HG03135 (cell line): ENCODE measurements around the gene SNX32.
"Not testable (repeated sequence)": the region's sequence is repeated elsewhere in the genome, so short reads cannot be mapped to it uniquely, and the experiment has no call there.

Source experiments
- ATAC-seq: cut with Tn5 transposase; IDR thresholded peaks from one replicate; pipeline ENCODE4 v1.9.1; 2021; ENCODE audit warnings: mild to moderate bottlenecking, moderate library complexity; ENCODE audit not compliant: unreplicated experiment

The SNX32 gene

DNA sequence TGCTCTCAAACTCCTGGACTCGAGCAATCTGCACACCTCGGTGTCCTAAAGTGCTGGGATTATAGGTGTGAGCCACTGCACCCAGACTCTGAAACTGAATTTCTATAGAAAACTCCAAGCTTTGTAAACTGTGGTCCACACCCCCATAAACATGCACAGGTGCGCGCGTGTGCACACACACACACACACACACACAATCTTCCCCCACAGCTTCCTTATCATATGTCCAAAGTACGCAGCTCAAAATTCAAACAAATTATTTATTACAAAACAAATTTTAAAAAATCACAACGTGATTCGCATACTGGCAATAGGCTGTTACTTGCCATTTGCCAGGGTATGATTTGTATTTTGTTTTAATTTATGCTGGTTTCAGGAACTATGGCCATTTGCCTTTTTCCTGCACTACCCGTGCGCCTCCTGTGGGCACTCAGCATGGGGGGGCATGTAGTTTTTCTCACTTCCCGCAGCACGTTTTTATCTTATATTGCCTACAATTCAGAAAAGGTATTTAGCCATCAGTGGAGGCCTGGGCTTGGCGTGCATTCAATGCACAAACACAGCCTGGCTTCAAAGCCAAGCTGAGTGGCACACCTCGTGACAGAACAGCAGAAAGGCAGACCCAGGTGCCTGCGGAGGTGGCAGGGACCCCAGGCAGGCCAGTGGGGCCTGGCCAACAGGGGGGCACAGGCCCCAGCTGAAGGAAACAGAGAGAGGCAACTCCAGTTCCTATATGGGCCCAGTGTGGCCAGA, 10.8 kb upstream of the SNX32 start:
- no peak for ATAC-seq

DNA sequence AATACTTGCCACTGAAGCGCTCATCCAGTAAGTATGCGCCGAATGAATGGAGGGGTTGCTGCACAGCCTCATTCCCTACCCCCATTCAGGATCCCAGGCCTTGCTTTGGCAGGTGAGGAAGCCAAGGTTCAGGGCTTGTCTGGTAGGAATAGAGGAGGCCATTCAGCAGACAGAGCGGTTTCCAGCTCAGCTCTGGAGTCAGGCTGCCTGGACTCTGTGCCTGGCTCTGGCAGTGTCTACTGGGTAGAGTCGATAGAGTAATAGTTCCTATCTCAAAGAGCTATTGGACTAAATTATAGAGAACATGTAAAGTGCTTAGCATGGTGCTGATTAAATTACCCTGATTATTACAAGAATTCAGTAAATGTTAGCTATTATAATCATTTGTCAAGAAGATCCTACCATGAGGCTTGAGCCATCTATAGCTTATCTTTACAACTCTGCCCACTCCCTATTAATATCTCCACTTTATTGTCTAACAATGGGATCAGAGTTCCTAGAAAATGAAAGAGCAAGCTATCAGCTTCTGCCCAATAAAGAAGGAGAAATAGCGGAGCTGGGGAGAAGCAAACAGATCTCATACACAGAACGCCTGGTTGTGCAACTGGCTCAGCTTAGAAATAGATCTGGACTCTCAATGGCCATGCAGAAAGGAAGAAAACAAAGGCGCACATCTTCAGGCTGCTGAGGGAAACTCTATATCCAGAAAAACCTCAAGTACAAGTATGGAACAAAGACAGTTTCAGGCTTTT, 6.6 kb upstream of the SNX32 start:
- no peak for ATAC-seq

DNA sequence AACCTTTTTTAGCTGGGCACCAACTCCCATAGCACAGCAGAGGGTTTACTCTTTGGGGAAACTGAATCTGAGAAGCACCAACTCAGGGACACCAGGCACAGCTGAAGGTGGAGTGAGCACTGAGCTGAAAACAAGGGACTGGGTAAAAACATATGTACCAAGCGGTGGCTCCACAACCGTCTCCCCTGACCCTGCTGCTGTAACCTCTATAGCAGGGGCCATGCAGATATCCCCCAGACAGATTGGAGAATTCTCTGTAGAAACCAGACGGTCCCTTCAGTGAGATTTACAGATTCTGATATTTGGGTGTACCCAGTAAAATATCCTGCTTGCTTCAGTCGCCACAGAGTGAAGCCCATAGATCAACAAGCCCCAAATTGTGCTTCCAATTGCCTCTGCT, 4.3 kb upstream of the SNX32 start:
- ATAC-seq = no peak

DNA sequence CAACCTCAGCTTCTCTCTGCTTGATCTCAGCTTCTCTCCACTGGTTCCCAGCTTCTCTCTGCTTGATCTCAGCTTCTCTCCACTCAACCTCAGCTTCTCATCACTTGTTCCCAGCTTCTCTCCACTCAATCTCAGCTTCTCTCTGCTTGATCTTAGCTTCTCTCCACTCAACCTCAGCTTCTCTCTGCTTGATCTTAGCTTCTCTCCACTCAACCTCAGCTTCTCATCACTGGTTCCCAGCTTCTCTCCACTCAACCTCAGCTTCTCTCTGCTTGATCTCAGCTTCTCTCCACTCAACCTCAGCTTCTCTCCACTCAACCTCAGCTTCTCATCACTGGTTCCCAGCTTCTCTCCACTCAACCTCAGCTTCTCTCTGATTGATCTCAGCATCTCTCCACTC, 1.5 kb upstream of the SNX32 start:
- not testable (repeated sequence) for ATAC-seq

DNA sequence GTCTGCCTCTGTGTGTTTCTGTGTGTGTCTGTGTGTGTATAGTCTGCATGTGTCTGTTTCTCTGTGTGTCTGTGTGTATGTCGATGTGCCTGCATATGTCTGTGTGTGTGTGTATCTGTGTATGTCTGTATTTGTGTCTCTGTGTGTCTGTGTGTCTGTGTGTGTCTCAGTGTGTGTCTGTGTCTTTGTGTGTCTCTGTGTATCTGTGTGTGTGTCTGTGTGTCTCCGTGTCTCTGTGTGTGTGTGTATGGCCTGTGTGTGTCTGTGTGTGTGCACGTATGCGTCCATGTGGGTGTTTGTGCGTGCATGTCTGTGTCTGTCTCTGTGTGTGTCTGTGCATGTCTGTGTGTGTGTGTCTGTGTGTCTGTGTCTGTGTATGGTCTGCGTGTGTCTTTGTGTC, 439 bp downstream of the SNX32 start:
- no peak for ATAC-seq

DNA sequence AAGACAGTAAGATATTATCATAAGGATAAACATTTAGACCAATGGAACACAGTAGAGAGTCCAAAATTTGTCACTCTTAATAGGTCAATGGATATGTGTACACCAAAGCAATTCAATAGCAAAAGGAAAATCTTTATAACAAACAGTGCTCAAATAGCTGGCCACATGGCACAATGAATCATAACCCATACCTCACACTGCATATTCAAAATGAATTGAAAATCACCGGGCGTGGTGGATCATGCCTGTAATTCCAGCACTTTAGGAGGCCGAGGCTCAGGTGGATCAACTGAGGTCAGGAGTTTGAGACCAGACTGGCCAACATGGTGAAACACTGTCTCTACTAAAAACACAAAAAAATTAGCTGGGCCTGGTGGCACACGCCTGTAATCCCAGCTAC, 8.4 kb downstream of the SNX32 start:
- ATAC-seq = no peak

DNA sequence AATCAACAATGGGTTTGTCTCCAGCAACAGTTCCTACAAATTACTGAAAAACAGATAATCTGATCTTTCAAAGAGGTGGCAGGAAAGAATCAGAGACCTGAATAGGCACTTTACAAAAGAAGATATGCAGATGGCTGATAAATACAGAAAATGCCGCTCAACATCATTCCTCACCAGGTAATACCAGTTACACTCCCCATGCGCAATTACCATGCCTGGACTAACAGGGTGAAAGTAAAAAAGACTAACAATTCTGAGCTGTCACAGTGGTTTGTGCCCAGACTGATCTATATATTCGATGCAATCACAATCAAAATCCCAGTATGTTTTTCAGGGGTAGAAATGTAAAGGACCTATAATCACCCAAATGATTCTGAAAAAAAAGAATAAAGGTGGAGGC, 10.0 kb downstream of the SNX32 start:
- no peak for ATAC-seq

DNA sequence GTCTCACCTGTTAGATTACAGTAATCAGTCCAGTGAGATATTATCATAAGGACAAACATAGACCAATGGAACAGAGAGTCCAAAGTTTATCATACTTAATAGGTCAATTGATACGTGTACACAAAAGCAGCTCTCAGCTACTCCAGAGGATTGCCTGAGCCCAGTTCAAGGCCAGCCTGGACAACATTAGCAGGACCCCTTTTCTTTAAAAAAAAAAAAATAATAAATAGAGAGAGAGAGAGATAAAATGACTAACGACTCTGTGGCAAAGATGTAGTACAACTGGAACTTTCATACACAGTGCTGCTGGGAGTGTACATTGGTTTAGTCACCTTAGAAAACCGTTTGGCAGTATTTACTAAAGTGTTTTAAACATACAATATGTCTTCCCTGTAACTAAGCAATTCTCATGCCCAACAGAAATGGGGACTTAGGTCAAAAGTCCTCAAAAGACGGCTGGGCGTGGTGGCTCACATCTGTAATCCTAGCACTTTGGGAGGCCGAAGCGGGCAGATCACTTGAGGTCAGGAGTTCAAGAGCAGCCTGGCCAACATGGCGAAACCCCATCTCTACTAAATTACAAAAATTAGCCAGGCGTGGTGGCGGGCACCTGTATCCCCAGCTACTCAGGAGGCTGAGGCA, 10.6 kb downstream of the SNX32 start:
- ATAC-seq = no peak

DNA sequence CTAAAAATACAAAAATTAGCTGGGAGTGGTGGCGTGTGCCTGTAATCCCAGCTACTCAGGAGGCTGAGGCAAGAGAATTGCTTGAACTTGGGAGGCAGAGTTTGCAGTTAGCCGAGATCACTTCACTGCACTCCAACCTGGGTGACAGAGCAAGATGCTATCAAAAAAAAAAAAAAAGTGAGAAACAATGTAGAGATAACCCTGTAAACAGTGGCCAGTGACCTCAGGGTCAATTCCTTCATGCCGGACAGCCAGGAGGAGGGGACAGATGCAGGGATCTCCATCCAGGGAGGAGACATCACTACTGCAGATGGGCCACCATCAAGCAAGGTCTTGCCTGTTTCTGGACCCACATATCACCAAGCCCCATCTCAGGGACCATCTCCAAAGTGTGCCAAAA, 14.0 kb downstream of the SNX32 start:
- ATAC-seq = no peak

DNA sequence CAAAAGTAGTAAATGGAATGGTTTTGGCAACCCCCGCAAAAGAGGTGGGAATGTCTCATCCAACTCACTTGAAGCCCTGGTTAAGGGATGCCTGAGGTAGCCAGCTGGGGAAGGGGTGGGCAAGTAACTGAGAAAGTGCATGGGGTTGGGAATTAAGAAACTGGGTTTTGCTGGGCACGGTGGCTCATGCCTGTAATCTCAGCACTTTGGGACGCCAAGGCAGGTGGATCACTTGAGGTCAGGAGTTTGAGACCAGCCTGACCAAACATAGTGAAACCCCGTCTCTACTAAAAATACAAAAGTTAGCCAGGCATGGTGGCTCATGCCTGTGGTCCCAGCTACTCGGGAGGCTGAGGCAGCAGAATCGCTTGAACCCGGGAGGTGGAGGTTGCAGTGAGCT, 14.9 kb downstream of the SNX32 start:
- ATAC-seq = not testable (repeated sequence)

DNA sequence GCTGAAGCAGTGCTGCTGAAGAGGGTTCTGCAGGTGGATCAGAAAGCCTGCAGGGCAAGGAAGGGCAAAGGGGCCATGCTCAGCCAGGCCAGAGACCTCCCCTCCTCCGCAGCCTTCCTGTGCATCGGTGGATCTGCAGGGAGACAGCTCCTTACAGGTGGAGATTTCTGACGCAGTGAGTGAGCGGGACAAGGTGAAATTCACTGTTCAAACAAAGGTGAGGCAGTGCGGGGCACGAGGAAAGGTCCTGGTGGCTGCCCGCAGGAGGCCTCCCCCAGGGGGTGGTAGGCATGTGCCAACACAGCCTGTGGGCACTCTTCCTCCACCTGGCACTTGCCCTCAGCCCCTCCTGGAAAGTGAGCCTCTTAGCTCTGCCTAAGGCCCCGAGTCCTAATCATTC, 15.6 kb downstream of the SNX32 start:
- ATAC-seq = no peak

DNA sequence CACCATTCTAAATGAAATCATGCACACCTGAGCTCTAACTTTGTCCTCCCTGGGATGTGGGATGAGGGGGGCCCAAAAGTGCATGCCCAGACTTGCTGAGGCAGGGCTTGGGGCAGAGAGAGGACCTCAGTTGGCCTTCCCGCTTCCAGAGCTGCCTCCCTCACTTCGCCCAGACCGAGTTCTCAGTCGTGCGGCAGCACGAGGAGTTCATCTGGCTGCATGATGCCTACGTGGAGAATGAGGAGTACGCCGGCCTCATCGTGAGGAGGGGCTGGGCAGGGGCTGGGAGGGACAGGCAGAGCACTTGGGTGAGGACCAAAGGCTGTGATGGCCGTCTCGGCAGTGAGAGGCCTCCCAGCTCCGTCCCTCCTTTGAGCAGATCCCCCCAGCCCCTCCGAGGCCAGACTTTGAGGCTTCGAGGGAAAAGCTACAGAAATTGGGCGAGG, 16.0 kb downstream of the SNX32 start:
- ATAC-seq = no peak

DNA sequence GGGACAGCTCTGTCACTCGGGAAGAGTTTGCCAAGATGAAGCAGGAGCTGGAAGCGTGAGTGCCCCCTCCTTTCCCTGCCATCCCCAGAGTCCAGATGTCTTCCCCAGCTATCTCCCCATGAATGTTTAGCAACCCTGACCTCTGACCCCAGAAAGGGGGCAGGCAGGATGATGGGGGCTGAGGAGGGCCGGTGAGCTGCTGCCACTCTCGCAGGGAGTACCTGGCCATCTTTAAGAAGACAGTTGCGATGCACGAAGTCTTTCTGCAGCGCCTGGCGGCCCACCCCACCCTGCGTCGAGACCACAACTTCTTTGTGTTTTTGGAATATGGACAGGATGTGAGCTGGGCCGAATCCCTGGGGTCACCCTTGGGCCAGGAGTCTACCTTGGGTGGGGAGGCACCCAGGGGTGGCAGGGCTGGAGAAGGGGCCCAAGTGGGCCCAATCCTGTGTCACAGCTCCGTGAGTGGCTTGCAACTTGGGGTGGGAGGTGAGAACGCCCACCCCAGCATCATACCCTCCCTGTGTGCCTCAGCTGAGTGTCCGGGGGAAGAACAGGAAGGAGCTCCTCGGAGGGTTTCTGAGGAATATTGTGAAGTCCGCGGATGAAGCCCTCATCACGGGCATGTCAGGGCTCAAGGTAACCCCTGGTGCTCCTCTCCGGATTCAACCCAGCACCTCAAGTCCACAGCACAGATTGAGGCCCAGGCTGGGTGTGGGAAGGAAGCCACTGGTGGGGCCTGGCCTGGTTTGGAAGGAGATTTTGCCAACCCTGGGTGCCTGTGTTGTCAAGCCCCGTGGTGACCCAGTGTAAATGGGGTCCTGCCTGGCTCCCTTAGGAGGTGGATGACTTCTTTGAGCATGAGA, 16.7 kb downstream of the SNX32 start:
- no peak for ATAC-seq

DNA sequence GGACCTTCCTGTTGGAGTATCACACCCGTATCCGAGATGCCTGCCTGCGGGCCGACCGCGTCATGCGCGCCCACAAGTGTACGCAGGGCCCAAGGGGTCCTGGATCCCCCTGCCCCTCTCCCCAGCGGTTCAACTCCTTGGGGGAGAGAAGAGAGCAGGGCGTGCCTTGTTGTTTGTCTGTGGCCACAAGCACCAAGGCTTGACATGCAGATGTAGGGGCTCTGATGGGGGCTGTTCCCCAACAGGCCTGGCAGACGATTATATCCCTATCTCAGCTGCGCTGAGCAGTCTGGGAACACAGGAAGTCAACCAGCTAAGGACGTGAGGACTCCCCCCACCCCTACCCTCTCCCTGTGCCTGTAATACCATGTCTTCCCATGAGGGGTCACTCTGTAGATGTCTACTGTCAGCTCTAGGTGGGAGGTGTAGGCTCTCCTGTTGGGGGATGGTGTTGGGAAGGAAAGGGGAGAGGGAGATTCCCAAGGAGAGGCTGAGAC, 17.4 kb downstream of the SNX32 start:
- no peak for ATAC-seq

DNA sequence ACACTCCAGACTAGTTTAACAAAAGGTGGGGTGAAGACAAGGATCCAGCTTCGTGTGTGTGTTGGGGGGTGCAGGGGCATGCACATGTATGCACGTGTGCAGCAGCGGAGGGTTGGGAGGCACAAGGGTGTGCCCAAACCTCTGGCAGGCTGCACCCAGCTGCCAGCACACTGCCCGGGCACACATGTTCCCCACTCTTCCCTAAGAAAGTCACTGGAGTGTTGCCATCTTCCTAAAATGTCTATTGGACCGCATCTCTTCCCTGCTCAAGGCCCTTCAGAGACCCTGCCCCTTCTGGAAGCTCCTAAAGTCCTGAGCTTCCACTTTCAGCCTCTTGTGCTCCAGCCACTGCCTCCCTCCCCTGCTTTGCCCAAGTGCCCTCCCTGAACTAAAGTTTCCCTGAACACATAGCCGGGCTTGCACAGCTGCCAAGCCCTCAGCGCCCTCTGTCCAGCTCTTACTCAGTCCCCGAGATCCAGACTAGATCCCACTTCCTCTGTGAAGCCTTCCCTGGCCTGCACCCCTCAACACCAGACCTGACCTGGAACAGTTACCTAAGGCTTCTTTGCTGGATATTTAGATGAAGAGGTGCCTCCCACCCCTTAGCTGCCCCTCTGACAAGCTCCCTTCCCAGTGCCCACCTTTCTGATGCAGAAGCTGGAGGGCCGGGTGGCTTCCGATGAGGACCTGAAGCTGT, 18.2 kb downstream of the SNX32 start:
- ATAC-seq = no peak

DNA sequence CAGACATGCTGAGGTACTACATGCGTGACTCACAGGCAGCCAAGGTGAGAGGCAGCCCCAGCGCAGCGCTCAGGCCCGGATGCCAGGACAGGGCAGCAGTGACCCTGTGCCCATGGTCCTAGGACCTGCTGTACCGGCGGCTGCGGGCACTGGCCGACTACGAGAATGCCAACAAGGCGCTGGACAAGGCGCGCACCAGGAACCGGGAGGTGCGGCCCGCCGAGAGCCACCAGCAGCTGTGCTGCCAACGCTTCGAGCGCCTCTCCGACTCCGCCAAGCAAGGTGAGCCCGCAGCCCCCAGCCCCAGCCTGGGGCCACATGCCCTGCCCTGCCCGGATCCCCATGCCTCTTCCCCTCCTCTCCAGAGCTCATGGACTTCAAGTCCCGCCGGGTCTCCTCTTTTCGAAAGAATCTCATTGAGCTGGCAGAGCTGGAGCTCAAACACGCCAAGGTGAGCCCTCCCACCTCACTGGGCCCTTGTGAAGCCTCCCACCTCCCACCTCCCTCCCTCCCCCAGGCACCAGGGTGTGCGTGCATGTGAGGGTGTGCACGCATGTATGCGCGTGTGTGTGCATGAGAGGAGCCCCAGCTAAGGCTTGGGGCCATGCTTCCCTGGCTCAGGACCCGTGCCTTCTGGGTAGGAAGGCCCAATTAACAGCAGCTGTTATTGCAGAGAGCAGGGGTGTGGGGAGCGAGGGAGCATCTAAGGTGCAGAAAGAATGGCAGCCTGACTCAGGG, 18.9 kb downstream of the SNX32 start:
- ATAC-seq = no peak

DNA sequence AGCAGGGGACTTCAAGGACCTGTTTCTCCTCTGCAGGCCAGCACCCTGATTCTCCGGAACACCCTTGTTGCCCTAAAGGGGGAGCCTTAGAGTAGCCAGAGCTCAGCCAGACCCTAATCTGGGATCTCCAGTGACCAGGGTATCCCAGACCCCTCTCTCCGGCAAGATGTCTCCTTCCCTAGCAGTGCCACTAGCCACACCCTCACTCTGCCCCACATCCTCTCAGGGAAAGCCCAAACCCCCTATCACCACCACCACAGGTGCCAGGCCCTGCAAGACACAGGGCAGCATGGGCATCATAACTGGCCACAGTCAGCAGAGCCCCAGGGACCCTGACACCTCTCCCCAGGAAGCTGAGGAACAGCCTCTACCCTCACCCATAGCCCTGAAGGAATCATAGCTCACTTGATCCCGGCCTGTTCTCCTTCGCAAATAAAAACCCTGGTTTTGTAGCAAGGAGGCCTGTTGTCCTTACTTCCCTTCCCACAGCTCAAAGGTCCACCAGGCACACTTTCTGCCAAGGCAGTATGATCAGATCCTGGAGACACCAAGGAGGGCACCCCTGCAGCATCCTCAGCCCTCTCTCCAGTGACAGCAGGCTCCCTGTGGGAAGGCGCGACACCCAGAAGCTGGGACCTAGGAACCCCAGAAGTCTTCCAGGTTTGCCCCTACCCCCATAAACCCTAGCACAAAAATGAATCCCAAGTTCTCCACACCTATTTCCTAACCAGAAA, 19.6 kb downstream of the SNX32 start:
- ATAC-seq = no peak

DNA sequence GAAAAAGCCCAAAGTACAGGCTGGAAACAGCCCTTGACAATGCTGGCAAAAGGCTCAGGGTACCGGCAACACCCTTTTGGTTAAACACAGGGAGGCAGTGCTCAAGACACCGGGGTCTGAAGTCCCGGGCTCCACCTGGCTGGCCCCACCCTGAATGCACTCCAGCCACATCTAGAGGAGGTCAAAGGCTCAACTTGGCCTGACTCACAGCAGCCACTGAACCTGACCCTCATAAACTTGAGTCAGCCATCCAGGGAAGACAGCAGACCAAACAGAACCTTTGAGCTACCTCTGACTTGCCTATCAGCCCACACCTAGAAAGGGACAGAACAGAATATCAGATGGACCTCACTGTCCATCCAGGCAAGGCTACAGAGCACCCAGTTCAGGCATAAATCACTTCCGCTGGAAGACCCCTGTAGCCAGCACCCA, 20.4 kb downstream of the SNX32 start:
- no peak for ATAC-seq
